SK-N-SH (cell line): ENCODE measurements around the gene GSDMA. TPM values are rescaled to one million over a fixed set of nuclear protein-coding genes. Genes with fewer than 3 reads are reported as not detected.

Source experiments
- CTCF ChIA-PET: fragments of 300-600, 350-600 bp; formaldehyde crosslinking; extraction: SDS; loops from one replicate; lab custom pipeline; 2021; lab: Yijun Ruan, JAX
- POLR2A ChIA-PET: fragments of 350-600 bp; sonication (Branson Sonifier 250); formaldehyde crosslinking; extraction: SDS; loops from one replicate; lab custom pipeline; 2020; ENCODE audit warnings: antibody characterized with exemption, inconsistent platforms; lab: Yijun Ruan, JAX
- DNase-seq: peaks from one replicate; pipeline ENCODE4 v3.0.0; 2012
- H2AFZ ChIP-seq: fragments of 200-600 bp; sonication (generic); 2 replicates; pipeline ENCODE4 v1.8.1; 2016; ENCODE audit warnings: antibody characterized with exemption, mild to moderate bottlenecking, low read depth
- H3F3A ChIP-seq: fragments of 200-600 bp; sonication (generic); replicated peaks from 2 replicates; pipeline ENCODE3; 2016; ENCODE audit warnings: antibody characterized with exemption, mild to moderate bottlenecking; ENCODE audit not compliant: insufficient read depth
- H3K27ac ChIP-seq, 2 experiments: fragments of 200-500 bp in 1 of 2; fragments of 200-600 bp in 1 of 2; sonication (Bioruptor generic) in 1 of 2; sonication (generic), shearing (Covaris generic) in 1 of 2; 2 replicates each; pipeline versions ENCODE4 v1.5.1 to v1.6.1; 2014 to 2016; ENCODE audit warnings: low read depth in 2 of 2, inconsistent platforms in 1 of 2, low read length in 1 of 2, mild to moderate bottlenecking in 1 of 2, mixed read lengths in 1 of 2
- H3K27me3 ChIP-seq: fragments of 200-600 bp; sonication (generic), shearing (Covaris generic); 2 replicates; pipeline ENCODE4 v1.6.1; 2016; ENCODE audit warnings: mixed run types; ENCODE audit not compliant: insufficient read depth
- H3K36me3 ChIP-seq, 2 experiments: fragments of 200-500 bp in 1 of 2; fragments of 200-600 bp in 1 of 2; sonication (Bioruptor generic) in 1 of 2; sonication (generic) in 1 of 2; replicated peaks in 1 of 2; 2 replicates each; pipeline versions ENCODE3 to v1.5.1; 2014 to 2016; ENCODE audit warnings: low read length in 1 of 2, mild to moderate bottlenecking in 1 of 2; ENCODE audit not compliant: insufficient read depth in 2 of 2, control insufficient read depth in 1 of 2
- H3K4me1 ChIP-seq, 2 experiments: fragments of 200-500 bp in 1 of 2; fragments of 200-600 bp in 1 of 2; sonication (Bioruptor generic) in 1 of 2; sonication (generic), shearing (Covaris generic) in 1 of 2; 2 replicates each; pipeline versions ENCODE4 v1.5.1 to v1.6.1; 2014 to 2016; ENCODE audit warnings: low read depth in 1 of 2, low read length in 1 of 2, mixed run types in 1 of 2; ENCODE audit not compliant: insufficient read depth in 2 of 2, control insufficient read depth in 1 of 2
- H3K4me2 ChIP-seq: fragments of 200-600 bp; sonication (generic), shearing (Covaris generic); 2 replicates; pipeline ENCODE4 v1.6.1; 2017; ENCODE audit warnings: mixed run types
- H3K4me3 ChIP-seq, 2 experiments: fragments of 200-500 bp in 1 of 2; fragments of 200-600 bp in 1 of 2; sonication (Bioruptor generic) in 1 of 2; sonication (generic), shearing (Covaris generic) in 1 of 2; 2 replicates each; pipeline versions ENCODE4 v1.5.1 to v1.8.1; 2014 to 2016; ENCODE audit warnings: low read depth in 2 of 2, inconsistent platforms in 1 of 2, low read length in 1 of 2, mild to moderate bottlenecking in 1 of 2, mixed read lengths in 1 of 2, moderate library complexity in 1 of 2
- H3K79me2 ChIP-seq: fragments of 200-600 bp; sonication (generic); 2 replicates; pipeline ENCODE4 v1.8.1; 2017; ENCODE audit warnings: mild to moderate bottlenecking; ENCODE audit not compliant: insufficient read depth
- H3K9ac ChIP-seq: fragments of 200-600 bp; sonication (generic); 2 replicates; pipeline ENCODE4 v1.6.1; 2017; ENCODE audit warnings: mixed run types
- H3K9me2 ChIP-seq: fragments of 200-600 bp; sonication (generic); 2 replicates; pipeline ENCODE4 v1.6.1; 2017; ENCODE audit warnings: mixed run types
- H3K9me3 ChIP-seq: fragments of 200-600 bp; sonication (generic); 2 replicates; pipeline ENCODE4 v1.6.1; 2017; ENCODE audit warnings: mixed run types, mild to moderate bottlenecking, moderate library complexity
- H4K20me1 ChIP-seq: fragments of 200-600 bp; sonication (generic); 2 replicates; pipeline ENCODE4 v1.6.1; 2017; ENCODE audit warnings: mild to moderate bottlenecking, mixed run types; ENCODE audit not compliant: insufficient read depth
- CHD2 ChIP-seq: fragments of 150-350 bp; IDR thresholded peaks from 2 replicates; pipeline ENCODE4 v1.6.1; 2018; ENCODE audit warnings: low read length; ENCODE audit not compliant: partially characterized antibody
- ELF1 ChIP-seq: IDR thresholded peaks from 2 replicates; pipeline ENCODE4 v1.4.0; 2012
- EP300 ChIP-seq, 2 experiments: IDR thresholded peaks; 2 replicates each; pipeline versions ENCODE4 v1.4.0 to v1.6.1; 2012; ENCODE audit warnings: borderline replicate concordance in 1 of 2, low read depth in 1 of 2, low read length in 1 of 2
- EZH2phosphoT487 ChIP-seq: fragments of 200-600 bp; sonication (generic); IDR thresholded peaks from 2 replicates; pipeline ENCODE4 v1.6.1; 2017; ENCODE audit warnings: low read depth, mixed run types, mild to moderate bottlenecking, antibody characterized with exemption, moderate library complexity, borderline replicate concordance
- FOXJ3 ChIP-seq: sonication (generic); formaldehyde crosslinking; IDR thresholded peaks from 2 replicates; pipeline ENCODE4 v1.5.1; 2020; ENCODE audit warnings: mild to moderate bottlenecking, missing genetic modification reagents
- GATA2 ChIP-seq: sonication (generic); formaldehyde crosslinking; IDR thresholded peaks from 2 replicates; pipeline ENCODE4 v1.5.0; 2020; ENCODE audit warnings: mild to moderate bottlenecking, missing genetic modification reagents
- IRF3 ChIP-seq: fragments of 150-350 bp; IDR thresholded peaks from 2 replicates; pipeline ENCODE4 v1.6.1; 2016; ENCODE audit warnings: mild to moderate bottlenecking, low read depth, low read length
- NRF1 ChIP-seq: IDR thresholded peaks from 2 replicates; pipeline ENCODE4 v1.6.1; 2012; ENCODE audit warnings: low read depth, mild to moderate bottlenecking, low read length
- PBX3 ChIP-seq: IDR thresholded peaks from 2 replicates; pipeline ENCODE4; 2012
- POLR2AphosphoS5 ChIP-seq: IDR thresholded peaks from 2 replicates; pipeline ENCODE4 v1.6.1; 2012; ENCODE audit warnings: low read depth, low read length
- REST ChIP-seq: IDR thresholded peaks from 2 replicates; pipeline ENCODE4 v1.6.1; 2012; ENCODE audit warnings: mild to moderate bottlenecking, low read depth, low read length, moderate library complexity
- RFX5 ChIP-seq: IDR thresholded peaks from 2 replicates; pipeline ENCODE4 v1.6.1; 2012; ENCODE audit warnings: mild to moderate bottlenecking, improper control_type of control experiment, low read length
- USF1 ChIP-seq: IDR thresholded peaks from 2 replicates; pipeline ENCODE4 v1.4.0; 2012; ENCODE audit warnings: low read depth, borderline replicate concordance
- WGBS: methylation state at CpG from one replicate; pipeline ENCODE4 v1.1.6; 2017; ENCODE audit warnings: low lambda C conversion rate; 5-methylcytosine and 5-hydroxymethylcytosine counted together
- polyA plus RNA-seq, 3 experiments: library from polyadenylated mRNA; depleted of rRNA; stranded (reverse); fragments of >200 nt; gene quantifications; 2 replicates each; pipeline ENCODE4 v1.2.3, GENCODE V29; 2012

GSDMA gene
- polyA plus RNA-seq, 1 of the 3 experiments (the other 2 are of a cell fraction) = not detected

- TF ChIP-seq REST = no peak
- TF ChIP-seq GATA2 (CRISPR knock-in tag) = peak; percentile 49; the same call in 1 of the 2 replicates
- TF ChIP-seq RFX5 = no peak
- no peak for TF ChIP-seq EP300 (IDR thresholded peaks at IDR 0.05; ENCODE audit: borderline replicate concordance in 1 of 2, low read depth in 1 of 2, low read length in 1 of 2)
Observed at GRCh38 chr17:39979893-39980350, 17.1 kb downstream of the GSDMA start.

GRCh38 chr17:39980351-39981206, 17.8 kb downstream of the GSDMA start, which contains the start of gene PSMD3:
Gene PSMD3, plus strand, starts transcription at chr17:39980807. Its CDS starts 164 bp downstream, at chr17:39980971.
- Histone ChIP-seq H2AFZ (peak within 1 kb of the TSS; percentile 96), H3K4me2 (peak within 1 kb of the TSS; percentile 94), H3K27me3 (no peaks in the 10 kb centered on the region), H3K36me3 (peaks cover 12 to 14% of the 10 kb centered on the region in 2 experiments), H3K9ac (peak within 1 kb of the TSS; percentile 97), H3F3A (peaks cover 14% of the 10 kb centered on the region), H4K20me1 (peaks cover 22% of the 10 kb centered on the region), H3K79me2 (peaks cover 45% of the 10 kb centered on the region), H3K27ac (peak within 1 kb of the TSS; percentile 74 to 78), H3K4me3 (peak within 1 kb of the TSS; percentile 80 to 89), H3K9me3 (no peaks in the 10 kb centered on the region), H3K4me1 (peaks cover 8% of the 10 kb centered on the region in 2 experiments), H3K9me2 (no peaks in the 10 kb centered on the region)
- ChIA-PET POLR2A (interaction anchor here (0.6 to 1.9 kb wide), 7 partner anchors 8 to 133 kb away, joined by 3 to 13 read pairs (median 5); no protein-coding TSS in a partner anchor), CTCF (interaction anchor here (0.6 to 5.5 kb wide), 28 partner anchors 9 to 250 kb away, joined by 3 to 56 read pairs (median 4); partner anchors contain the start of gene MIEN1)
- WGBS = under 1% methylated on average over 36 of the region's 84 CpGs
- DNase-seq = peak; percentile 94
- TF ChIP-seq RFX5 (peak; percentile 99), PBX3 (no peak), CHD2 (peak; percentile 90), USF1 (peak; percentile 46; the same call in 1 of the 2 replicates), NRF1 (no peak), ELF1 (peak; percentile 78), IRF3 (0 out of 2 replicates have a peak, but pooled peaks have one; percentile 12), EZH2phosphoT487 (no peak), EP300 (IDR thresholded peaks at IDR 0.05; ENCODE audit: borderline replicate concordance in 1 of 2, low read depth in 1 of 2, low read length in 1 of 2) (peak in 1 of 2 experiments; percentile 19; a peak in 1 of 4 replicates), POLR2AphosphoS5 (peak; percentile 88), FOXJ3 (peak; percentile 40; the same call in 1 of the 2 replicates)

More at GRCh38 chr17:39979893-39980350, 17.1 kb downstream of the GSDMA start:
- Histone ChIP-seq H3K36me3 (peaks cover 7% of the 10 kb centered on the region in 2 experiments), H3K79me2 (peaks cover 40% of the 10 kb centered on the region), H3K27me3 (no peaks in the 10 kb centered on the region), H3K9me3 (no peaks in the 10 kb centered on the region), H3K27ac (peak overlapping the region; percentile 35 to 78), H3K4me1 (peaks cover 8% of the 10 kb centered on the region in 2 experiments), H3F3A (peaks cover 14% of the 10 kb centered on the region), H3K4me3 (peak overlapping the region; percentile 80 to 89), H3K4me2 (peak overlapping the region; percentile 79), H3K9me2 (no peaks in the 10 kb centered on the region), H4K20me1 (peaks cover 22% of the 10 kb centered on the region), H2AFZ (peak overlapping the region; percentile 96), H3K9ac (peak overlapping the region; percentile 46)
- POLR2A ChIA-PET = interaction anchor here (0.6 to 1.9 kb wide), 7 partner anchors 9 to 133 kb away, joined by 3 to 13 read pairs (median 5); no protein-coding TSS in a partner anchor
- DNase-seq = peak; percentile 67
- 2% methylated on average over 10 of the region's 10 CpGs for WGBS
- CTCF ChIA-PET = interaction anchor here (0.7 to 5.5 kb wide), 27 partner anchors 8 to 250 kb away, joined by 3 to 56 read pairs (median 4); partner anchors contain the start of genes MIEN1 and NR1D1
